Cerebellar cortex (tissue), 1 donor: Measurements from ENCODE around the gene ACTR10.

Experiments used
- DNase-seq: peaks from one replicate; pipeline ENCODE4 v3.0.0-alpha.2; 2015; ENCODE audit warnings: low spot score

Gene ACTR10

DNA sequence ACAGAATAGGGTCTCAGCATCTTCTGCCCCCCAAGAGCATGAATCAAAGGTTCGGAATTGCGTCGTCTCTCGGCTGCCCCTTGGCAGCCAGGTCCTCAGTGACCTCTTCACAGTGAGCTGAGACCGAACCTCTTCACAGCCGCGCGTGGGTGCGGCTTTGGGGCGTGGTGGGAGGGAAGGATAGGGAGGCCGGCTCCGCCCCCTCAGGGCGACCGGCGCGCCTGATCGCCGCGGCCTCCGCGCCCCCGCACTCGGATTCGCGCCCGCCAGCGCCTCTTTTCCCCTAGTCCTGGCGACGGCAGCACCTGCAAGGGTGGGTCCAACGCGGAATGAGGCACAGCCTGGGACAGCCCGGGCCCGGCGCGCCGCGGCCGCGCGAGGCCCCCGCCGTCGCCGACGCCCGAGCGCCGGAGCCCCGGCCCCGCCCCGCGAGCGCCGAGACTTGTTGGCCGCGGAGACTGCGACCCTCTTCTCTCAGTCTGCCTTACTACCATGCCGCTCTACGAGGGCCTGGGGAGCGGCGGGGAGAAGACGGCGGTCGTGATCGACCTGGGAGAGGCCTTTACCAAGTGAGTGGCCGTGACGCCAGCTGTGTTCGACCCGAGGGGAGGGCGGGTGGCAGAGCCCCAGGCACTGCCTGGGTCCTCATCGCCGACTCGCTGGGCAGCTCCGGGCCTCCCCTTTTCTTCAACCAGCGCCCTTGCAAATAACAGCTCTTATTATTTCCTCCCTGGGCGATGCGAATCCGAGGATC lies at the start of gene ACTR10:
Gene ACTR10, plus strand, starts transcription at position 424 of the 754 bp plus-strand sequence. Its CDS starts 69 bp downstream, at position 493.
- DNase-seq: peak; percentile 89

- no peak for DNase-seq
Measured at GRCh38 chr14:58150243-58150805, 49.6 kb upstream of the ACTR10 start.

GRCh38 chr14:58151133-58152013 lies 48.6 kb upstream of the ACTR10 start:
- peak; percentile 50 for DNase-seq

DNA sequence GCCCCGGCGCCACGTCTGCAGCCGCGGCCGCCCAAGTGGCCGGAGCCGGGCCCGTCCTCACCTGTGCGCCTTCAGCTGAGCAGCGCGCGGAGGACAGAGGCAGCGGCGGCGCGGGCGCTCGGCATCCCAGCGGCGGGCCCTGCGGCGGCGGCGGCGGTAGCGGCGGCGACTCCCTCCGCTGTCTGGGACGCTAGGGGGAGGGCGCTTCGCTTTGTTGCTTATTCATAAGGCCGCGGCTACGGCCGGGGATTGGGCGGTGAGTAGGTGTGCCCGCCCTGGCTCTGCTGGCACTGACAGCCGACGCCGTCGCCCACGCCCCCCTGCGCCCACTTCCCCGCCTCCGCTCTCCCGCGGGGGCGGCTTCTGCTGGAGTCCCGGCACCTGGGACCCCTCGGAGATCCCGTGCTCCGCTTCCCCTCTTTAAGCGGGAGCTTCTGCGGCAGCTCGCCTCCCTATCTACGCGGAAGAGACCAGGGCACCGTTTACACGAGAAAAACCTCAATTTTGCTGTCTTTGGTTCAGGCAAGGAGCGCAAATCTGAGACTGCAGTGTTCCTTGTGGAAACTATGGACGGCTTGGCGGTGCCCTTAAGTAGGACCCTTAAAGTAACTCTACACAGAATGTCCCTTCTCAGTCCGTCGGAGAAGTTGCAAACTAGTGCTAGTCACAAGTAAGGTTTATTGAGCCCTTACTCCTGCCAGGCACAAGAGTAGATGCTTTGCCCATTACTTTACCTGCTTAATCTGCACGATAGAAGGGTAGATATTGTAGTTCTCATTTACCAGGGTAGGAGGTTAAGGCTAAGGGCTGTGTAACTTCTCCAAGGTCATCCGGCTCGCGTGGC lies 47.7 kb upstream of the ACTR10 start, which contains the start of gene ARMH4:
Gene ARMH4, minus strand, starts transcription at position 200 of the 844 bp plus-strand sequence. CDS start 12,855 bp downstream, outside the sequence.
- DNase-seq: peak; percentile 87

DNA sequence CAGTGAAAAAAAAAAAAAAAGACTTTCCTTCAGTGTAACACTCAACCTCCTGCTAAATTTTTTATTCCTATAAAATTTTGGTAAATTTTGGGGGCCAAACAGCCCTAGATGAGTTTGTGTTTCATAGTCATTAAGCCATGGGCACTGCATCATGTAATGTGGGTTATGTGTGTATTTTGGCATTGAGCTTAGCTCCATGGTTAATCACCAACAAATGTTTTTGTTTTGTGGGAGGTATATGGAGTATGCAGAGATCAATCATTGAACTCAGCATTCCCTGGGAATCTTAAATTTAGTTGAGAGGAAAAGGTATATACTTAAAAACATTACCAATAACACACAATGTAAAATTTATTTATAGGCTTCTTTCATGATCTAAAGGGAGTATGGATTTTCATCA lies 39.4 kb upstream of the ACTR10 start:
- no peak for DNase-seq

DNA sequence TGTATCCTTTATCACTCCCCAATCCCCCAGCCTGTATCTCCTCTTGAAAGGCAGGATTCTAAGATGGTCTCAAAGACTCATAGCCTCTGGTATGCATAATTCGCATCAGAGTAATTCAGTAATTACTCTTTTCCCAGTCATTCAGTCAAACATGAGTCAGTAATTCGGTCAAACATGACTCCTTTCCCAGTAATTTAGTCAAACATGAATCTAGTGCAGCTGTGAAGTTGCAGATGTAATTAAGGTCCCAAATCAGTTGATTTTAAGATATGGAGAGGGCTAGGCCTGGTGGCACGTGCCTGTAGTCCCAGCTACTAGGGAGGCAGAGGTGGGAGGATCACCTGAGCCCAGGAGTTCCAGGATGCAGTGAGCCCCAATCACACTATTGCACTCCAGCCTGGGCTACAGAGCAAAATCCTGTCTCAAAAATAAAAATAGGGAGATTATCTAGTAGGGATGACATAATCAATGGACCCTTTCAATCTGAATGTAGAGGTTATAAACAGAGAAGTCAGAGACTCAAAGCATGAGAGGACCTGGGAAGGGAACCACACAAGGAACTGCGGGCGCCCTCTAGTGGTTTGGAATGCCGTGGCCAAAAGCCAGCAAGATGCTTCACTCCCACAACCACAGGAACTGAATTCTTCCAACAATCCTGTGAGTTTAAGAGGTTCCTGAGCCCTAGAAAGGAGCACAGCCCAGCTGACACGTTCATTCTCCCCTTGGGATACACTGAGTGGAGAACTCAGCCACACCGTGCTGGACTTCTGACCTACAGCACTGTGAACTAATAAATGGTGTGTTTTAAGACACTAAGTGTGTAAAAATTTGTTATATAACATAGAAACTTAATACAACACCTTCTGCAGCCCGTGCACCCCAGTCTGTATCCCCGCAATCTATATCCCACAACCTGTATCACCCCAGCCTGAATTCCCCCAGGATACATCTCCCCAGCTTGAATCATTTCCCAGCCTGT lies 33.7 kb upstream of the ACTR10 start:
- peak; percentile 81 for DNase-seq

GRCh38 chr14:58167057-58167456 lies 32.9 kb upstream of the ACTR10 start:
- peak; percentile 85 for DNase-seq

DNA sequence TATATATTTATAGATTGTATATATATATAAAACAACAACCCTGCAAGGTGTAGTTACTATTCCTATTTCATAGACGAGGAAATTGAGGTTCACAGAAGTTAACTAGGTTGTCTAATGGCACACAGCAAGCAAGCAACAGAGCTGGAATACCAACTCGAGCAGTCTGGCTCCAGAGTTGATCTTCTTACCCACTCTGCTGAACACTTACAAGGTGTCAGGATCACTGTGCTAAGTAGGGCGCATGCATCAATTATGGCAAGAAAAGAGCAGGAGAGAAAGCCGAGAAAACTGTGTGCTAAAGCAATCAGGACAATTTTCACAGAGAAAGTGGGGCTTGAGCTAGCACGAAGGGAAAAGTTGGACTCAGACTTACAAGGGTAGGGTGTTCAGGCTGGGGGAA lies 32.1 kb upstream of the ACTR10 start:
- DNase-seq: no peak

GRCh38 chr14:58171090-58171489 lies 28.9 kb upstream of the ACTR10 start:
- DNase-seq: peak; percentile 75

DNA sequence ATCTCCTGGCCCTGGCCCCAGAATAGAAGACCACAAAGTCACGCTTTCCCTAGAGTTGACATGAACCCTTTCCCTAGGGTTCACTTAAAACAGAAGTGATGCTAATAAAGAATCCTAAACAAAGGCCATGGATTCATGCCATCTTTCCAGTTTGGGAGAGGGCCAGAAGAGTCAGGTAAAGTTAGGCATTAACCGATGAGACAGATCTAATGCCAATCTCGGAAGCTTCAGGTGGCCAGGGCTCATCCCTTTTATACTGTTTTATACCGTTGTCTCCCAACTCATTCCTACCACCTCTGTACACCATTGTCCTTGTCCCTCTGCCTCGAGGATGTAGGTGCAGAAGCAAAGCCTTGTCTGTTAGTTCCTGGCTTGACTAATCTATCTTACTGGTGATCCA lies 22.8 kb upstream of the ACTR10 start:
- DNase-seq: no peak

- DNase-seq: no peak
Measured at GRCh38 chr14:58189176-58189575, 10.8 kb upstream of the ACTR10 start.

GRCh38 chr14:58191763-58192601 lies 8.0 kb upstream of the ACTR10 start:
- no peak for DNase-seq

DNA sequence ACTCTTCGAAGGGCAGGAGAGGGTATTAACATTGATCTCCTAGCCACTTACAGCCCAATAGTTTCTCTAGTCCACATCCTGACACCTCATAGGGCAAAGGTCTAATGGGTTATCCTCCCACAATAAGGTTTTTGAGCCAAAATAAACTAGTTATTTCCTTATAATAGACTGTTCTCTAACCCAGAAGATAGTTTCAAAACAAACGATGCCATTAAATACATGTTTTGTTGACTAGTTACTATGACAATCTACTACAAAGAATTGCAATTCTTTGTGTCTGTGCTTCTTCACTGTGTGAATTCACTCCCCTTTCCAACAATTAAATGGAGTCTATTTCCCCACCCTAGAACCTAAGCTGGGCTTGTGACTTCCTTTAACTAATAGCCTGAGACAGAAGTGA lies 6.4 kb upstream of the ACTR10 start:
- no peak for DNase-seq

GRCh38 chr14:58196198-58196597 lies 3.8 kb upstream of the ACTR10 start:
- no peak for DNase-seq

- DNase-seq: no peak
Measured at GRCh38 chr14:58198086-58198485, 1.9 kb upstream of the ACTR10 start.

- DNase-seq: no peak
Measured at GRCh38 chr14:58200480-58200841, 512 bp downstream of the ACTR10 start.

DNA sequence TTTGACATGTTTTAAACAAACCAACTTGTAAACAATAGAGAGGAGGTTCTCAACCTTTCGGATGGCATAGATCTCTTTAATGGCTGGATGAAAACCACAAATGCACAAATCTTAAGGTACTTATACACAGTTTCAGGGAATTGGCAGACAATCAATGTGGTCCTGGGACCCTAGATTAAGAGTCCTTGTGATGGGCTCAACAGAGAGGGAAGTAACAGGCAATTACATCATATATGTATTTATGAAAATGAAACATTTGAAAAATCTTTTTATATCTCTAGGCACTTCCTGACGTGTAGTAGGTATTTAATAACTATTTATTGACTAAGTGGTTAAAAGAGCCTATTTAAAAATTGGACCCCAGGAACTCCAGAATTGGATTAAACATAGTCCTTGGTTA lies 897 bp downstream of the ACTR10 start:
- DNase-seq: no peak

DNA sequence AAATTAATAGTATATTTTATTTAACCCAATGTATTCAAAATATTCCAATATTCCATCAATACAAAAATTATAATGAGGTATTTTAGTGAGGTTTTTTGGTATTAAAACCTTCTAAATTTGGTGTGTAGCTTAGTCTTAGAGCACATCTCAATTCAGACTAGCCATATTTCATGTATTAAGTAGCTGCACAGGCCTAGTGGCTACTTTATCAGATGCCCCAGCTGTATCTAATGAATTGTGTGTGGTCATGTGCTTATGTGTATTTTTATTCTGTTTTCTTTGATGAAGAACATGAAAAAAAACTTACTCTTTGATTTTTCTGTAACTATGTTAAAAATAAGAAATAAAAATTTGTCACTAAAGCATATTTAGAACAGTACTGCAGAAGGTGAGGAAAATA lies 13.2 kb downstream of the ACTR10 start:
- DNase-seq: no peak

- DNase-seq: no peak
Measured at GRCh38 chr14:58215191-58215914, 15.4 kb downstream of the ACTR10 start.
